ENCODE results near the gene POU3F1.

DNA sequence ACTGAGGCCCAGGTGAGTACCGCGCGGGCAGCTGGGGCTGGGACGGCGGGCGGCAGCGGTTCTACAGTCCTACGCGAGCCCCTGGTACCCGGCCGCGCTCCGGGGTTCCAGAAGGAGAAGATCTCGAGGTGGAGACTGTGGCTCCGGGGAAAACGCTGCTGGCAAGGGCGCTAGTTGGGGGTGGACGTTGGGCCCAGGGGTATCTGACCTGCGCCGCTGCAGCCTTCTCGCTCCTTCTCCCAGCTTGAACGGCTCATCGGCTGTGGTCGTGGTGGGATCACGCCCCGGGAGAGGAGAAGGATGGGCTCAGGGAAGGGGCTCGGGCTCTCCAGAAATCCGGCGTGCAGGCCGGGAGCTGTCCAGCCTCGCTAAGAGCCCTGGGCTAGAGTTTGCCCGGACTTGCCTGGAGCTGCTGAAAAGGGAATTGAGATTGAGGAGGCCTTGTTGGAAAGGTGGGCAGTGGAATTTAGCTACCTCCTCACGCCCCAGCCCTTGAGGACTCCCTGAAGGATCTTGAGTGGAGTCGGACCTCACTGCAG, 1.1 kb upstream of the POU3F1 start:
- TF ChIP-seq, protein P1, sequence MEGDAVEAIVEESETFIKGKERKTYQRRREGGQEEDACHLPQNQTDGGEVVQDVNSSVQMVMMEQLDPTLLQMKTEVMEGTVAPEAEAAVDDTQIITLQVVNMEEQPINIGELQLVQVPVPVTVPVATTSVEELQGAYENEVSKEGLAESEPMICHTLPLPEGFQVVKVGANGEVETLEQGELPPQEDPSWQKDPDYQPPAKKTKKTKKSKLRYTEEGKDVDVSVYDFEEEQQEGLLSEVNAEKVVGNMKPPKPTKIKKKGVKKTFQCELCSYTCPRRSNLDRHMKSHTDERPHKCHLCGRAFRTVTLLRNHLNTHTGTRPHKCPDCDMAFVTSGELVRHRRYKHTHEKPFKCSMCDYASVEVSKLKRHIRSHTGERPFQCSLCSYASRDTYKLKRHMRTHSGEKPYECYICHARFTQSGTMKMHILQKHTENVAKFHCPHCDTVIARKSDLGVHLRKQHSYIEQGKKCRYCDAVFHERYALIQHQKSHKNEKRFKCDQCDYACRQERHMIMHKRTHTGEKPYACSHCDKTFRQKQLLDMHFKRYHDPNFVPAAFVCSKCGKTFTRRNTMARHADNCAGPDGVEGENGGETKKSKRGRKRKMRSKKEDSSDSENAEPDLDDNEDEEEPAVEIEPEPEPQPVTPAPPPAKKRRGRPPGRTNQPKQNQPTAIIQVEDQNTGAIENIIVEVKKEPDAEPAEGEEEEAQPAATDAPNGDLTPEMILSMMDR (IDR thresholded peaks at IDR 0.05; ENCODE audit: low read length) = no peak
- no peak for TF ChIP-seq EZH2 (optimal IDR thresholded peaks at IDR 0.05; ENCODE audit: low read depth, low read length)
